H1 (cell line): ENCODE data around the gene ZNF462. TPM values are rescaled to one million over a fixed set of nuclear protein-coding genes. Genes with fewer than 3 reads are reported as not detected.

ENCODE experiments used
- CTCF ChIA-PET: fragments of 300-600 bp; sonication (Branson Sonifier 250); formaldehyde crosslinking; loops from one replicate; lab custom pipeline; 2021; ENCODE audit not compliant: partially characterized antibody; lab: Charles Lee
- POLR2A ChIA-PET: fragments of 300-600 bp; sonication (Branson Sonifier 250); formaldehyde crosslinking; loops from one replicate; lab custom pipeline; 2021; ENCODE audit warnings: inconsistent platforms; ENCODE audit not compliant: partially characterized antibody; lab: Charles Lee
- DNase-seq, 2 experiments: peaks; one replicate each; pipeline versions ENCODE4 v3.0.0 to v3.0.0-alpha.2; 2010 to 2022; ENCODE audit warnings: low spot score in 2 of 2, low read depth in 1 of 2, mixed read lengths in 1 of 2
- FAIRE-seq: peaks from 2 replicates; lab custom pipeline; 2011; peaks lifted over from hg19 to GRCh38; lab: Jason Lieb, UNC
- H2AFZ ChIP-seq: 2 replicates; pipeline ENCODE4 v1.8.1; 2012; ENCODE audit warnings: low read length, inconsistent platforms
- H2AK5ac ChIP-seq: 2 replicates; pipeline ENCODE4 v1.6.1; 2013; ENCODE audit warnings: low read depth, low read length
- H2BK120ac ChIP-seq: replicated peaks from 2 replicates; pipeline ENCODE3; 2013; ENCODE audit warnings: low read depth, low read length, inconsistent platforms
- H2BK12ac ChIP-seq: 2 replicates; pipeline ENCODE4 v1.6.1; 2013; ENCODE audit warnings: low read depth, low read length
- H2BK15ac ChIP-seq: 2 replicates; pipeline ENCODE4 v1.6.1; 2013; ENCODE audit warnings: low read length
- H2BK20ac ChIP-seq: 2 replicates; pipeline ENCODE4 v1.6.1; 2013; ENCODE audit warnings: low read length
- H2BK5ac ChIP-seq: 2 replicates; pipeline ENCODE4 v1.6.1; 2013; ENCODE audit warnings: low read depth, low read length
- H3K14ac ChIP-seq: 2 replicates; pipeline ENCODE4 v1.6.1; 2013; ENCODE audit warnings: inconsistent platforms; ENCODE audit not compliant: insufficient read length
- H3K18ac ChIP-seq: 2 replicates; pipeline ENCODE4 v1.6.1; 2013; ENCODE audit warnings: low read length; ENCODE audit errors: extremely low read depth
- H3K23ac ChIP-seq: 2 replicates; pipeline ENCODE4 v1.6.1; 2013; ENCODE audit warnings: inconsistent platforms; ENCODE audit not compliant: insufficient read length
- H3K23me2 ChIP-seq: 2 replicates; pipeline ENCODE4 v1.6.1; 2013; ENCODE audit warnings: low read depth, low read length
- H3K27ac ChIP-seq: 2 replicates; pipeline ENCODE4 v1.6.1; 2011; ENCODE audit warnings: low read depth, low read length, inconsistent platforms
- H3K27me3 ChIP-seq, 4 experiments: replicated peaks in 1 of 4; 1 replicate in 1 of 4; 2 replicates in 3 of 4; pipeline versions ENCODE4 v1.6.1 to v1.8.1; 2011 to 2013; ENCODE audit warnings: low read length in 3 of 4, mild to moderate bottlenecking in 3 of 4, inconsistent platforms in 2 of 4, mixed read lengths in 2 of 4, moderate library complexity in 1 of 4; ENCODE audit not compliant: control insufficient read depth in 3 of 4, insufficient read depth in 3 of 4; ENCODE audit errors: extremely low read depth in 1 of 4
- H3K36me3 ChIP-seq, 4 experiments: 2 replicates each; pipeline versions ENCODE4 v1.6.1 to v1.8.1; 2011 to 2013; ENCODE audit warnings: mild to moderate bottlenecking in 4 of 4, low read length in 3 of 4, moderate library complexity in 2 of 4, control low read depth in 1 of 4, inconsistent platforms in 1 of 4; ENCODE audit not compliant: insufficient read depth in 4 of 4, control insufficient read depth in 2 of 4
- H3K4ac ChIP-seq: replicated peaks from 2 replicates; pipeline ENCODE3; 2013; ENCODE audit warnings: low read length, low read depth, mixed read lengths, inconsistent platforms; ENCODE audit not compliant: insufficient read length
- H3K4me1 ChIP-seq, 4 experiments: replicated peaks in 1 of 4; 1 replicate in 1 of 4; 2 replicates in 3 of 4; pipeline versions ENCODE4 v1.6.1 to v1.8.1; 2011 to 2013; ENCODE audit warnings: low read length in 3 of 4, inconsistent platforms in 2 of 4, mixed read lengths in 1 of 4; ENCODE audit not compliant: insufficient read depth in 4 of 4, control insufficient read depth in 3 of 4
- H3K4me2 ChIP-seq, 2 experiments: 2 replicates each; pipeline versions ENCODE4 v1.6.1 to v1.8.1; 2011 to 2013; ENCODE audit warnings: low read depth in 2 of 2, low read length in 2 of 2, control low read depth in 1 of 2, inconsistent platforms in 1 of 2, mild to moderate bottlenecking in 1 of 2; ENCODE audit not compliant: insufficient read depth in 1 of 2
- H3K4me3 ChIP-seq, 4 experiments: fragments of 200-600, 300-600 bp in 1 of 4; sonication (generic), shearing (Covaris generic), sonication (Bioruptor Twin) in 1 of 4; 2 replicates each; pipeline versions ENCODE4 v1.5.1 to v1.8.1; 2011 to 2016; ENCODE audit warnings: low read length in 4 of 4, low read depth in 3 of 4, control low read depth in 2 of 4, inconsistent platforms in 2 of 4, mild to moderate bottlenecking in 2 of 4, mixed read lengths in 1 of 4, moderate library complexity in 1 of 4; ENCODE audit not compliant: insufficient read depth in 2 of 4; ENCODE audit errors: extremely low read depth in 1 of 4
- H3K56ac ChIP-seq: replicated peaks from 2 replicates; pipeline ENCODE3; 2013; ENCODE audit warnings: low read depth, mild to moderate bottlenecking, mixed read lengths, low read length, inconsistent platforms; ENCODE audit not compliant: insufficient read length
- H3K79me1 ChIP-seq: 2 replicates; pipeline ENCODE4 v1.6.1; 2013; ENCODE audit warnings: low read depth, low read length, control low read depth
- H3K79me2 ChIP-seq, 2 experiments: 2 replicates each; pipeline versions ENCODE4 v1.6.1 to v1.8.1; 2012 to 2013; ENCODE audit warnings: low read length in 2 of 2, mild to moderate bottlenecking in 2 of 2, inconsistent platforms in 1 of 2; ENCODE audit not compliant: insufficient read depth in 2 of 2, control insufficient read depth in 1 of 2
- H3K9ac ChIP-seq, 4 experiments: replicated peaks in 1 of 4; 1 replicate in 1 of 4; 2 replicates in 3 of 4; pipeline versions ENCODE4 v1.6.1 to v1.8.1; 2011 to 2013; ENCODE audit warnings: low read depth in 3 of 4, low read length in 3 of 4, control low read depth in 2 of 4, mild to moderate bottlenecking in 2 of 4, moderate library complexity in 2 of 4, inconsistent platforms in 1 of 4; ENCODE audit errors: extremely low read depth in 1 of 4
- H3K9me3 ChIP-seq, 2 experiments: 2 replicates each; pipeline versions ENCODE4 v1.6.1 to v1.8.1; 2012 to 2013; ENCODE audit warnings: mild to moderate bottlenecking in 2 of 2, moderate library complexity in 2 of 2, control low read depth in 1 of 2, inconsistent platforms in 1 of 2, low read depth in 1 of 2, low read length in 1 of 2, mixed read lengths in 1 of 2; ENCODE audit not compliant: insufficient read depth in 2 of 2
- H4K20me1 ChIP-seq, 2 experiments: replicated peaks in 1 of 2; 2 replicates each; pipeline versions ENCODE3 to v1.8.1; 2011 to 2013; ENCODE audit warnings: inconsistent platforms in 2 of 2, low read length in 2 of 2, mild to moderate bottlenecking in 1 of 2; ENCODE audit not compliant: insufficient read depth in 2 of 2, control insufficient read depth in 1 of 2
- H4K5ac ChIP-seq: 2 replicates; pipeline ENCODE4 v1.6.1; 2013; ENCODE audit warnings: low read length, low read depth, mixed read lengths, inconsistent platforms; ENCODE audit not compliant: insufficient read length
- H4K8ac ChIP-seq: 2 replicates; pipeline ENCODE4 v1.8.0; 2013; ENCODE audit warnings: mild to moderate bottlenecking, moderate library complexity, low read length, inconsistent platforms; ENCODE audit not compliant: insufficient read depth; ENCODE audit errors: extremely low read depth
- H4K91ac ChIP-seq: replicated peaks from 2 replicates; pipeline ENCODE3; 2013; ENCODE audit warnings: low read length, mixed read lengths, inconsistent platforms; ENCODE audit not compliant: insufficient read length
- E2F6 ChIP-seq: IDR thresholded peaks from 2 replicates; pipeline ENCODE4 v1.6.1; 2012; ENCODE audit warnings: inconsistent platforms
- NANOG ChIP-seq: IDR thresholded peaks from 2 replicates; pipeline ENCODE4 v1.6.1; 2011; ENCODE audit warnings: low read length, low read depth, mild to moderate bottlenecking, inconsistent platforms; ENCODE audit not compliant: insufficient read depth, poor library complexity, severe bottlenecking
- USF2 ChIP-seq: IDR thresholded peaks from 2 replicates; pipeline ENCODE4 v1.6.1; 2011; ENCODE audit warnings: low read length, improper control_type of control experiment
- WGBS, 2 experiments: shearing (Covaris generic) in 1 of 2; methylation state at CpG; one replicate each; pipeline versions ENCODE4 v1.1.6 to v1.1.7; 2013 to 2015; ENCODE audit warnings: low lambda C conversion rate in 2 of 2, mixed read lengths in 2 of 2, inconsistent platforms in 1 of 2, low coverage in 1 of 2, missing lambda C conversion rate in 1 of 2; ENCODE audit not compliant: insufficient replicate concordance in 2 of 2, insufficient coverage in 1 of 2, insufficient read length in 1 of 2; ENCODE audit errors: extremely low coverage in 1 of 2, missing lambda C conversion rate in 1 of 2; 5-methylcytosine and 5-hydroxymethylcytosine counted together
- polyA plus RNA-seq, 7 experiments: library from polyadenylated mRNA; depleted of rRNA in 3 of 7; stranded (reverse) in 5 of 7; unstranded in 2 of 7; fragments of >200 nt in 5 of 7; fragments of 200-250 nt in 2 of 7; gene quantifications; 1 replicate in 5 of 7; 2 replicates in 1 of 7; 4 replicates in 1 of 7; pipeline versions ENCODE4 v1.2.1 to v1.2.3, GENCODE V29; 2011 to 2013; ENCODE audit warnings: missing spikeins in 2 of 7, mixed read lengths in 2 of 7
- total RNA-seq: library from RNA; stranded (reverse); fragmentation: NEBNext Ultra II Directional; extraction: Animal tissue kit (Norgen Biotek cat#: 25700); gene quantifications from 2 replicates; pipeline ENCODE4 v1.2.1, GENCODE V29; 2021

The ZNF462 gene
- total and polyA plus RNA-seq, 2 of the 8 experiments (the other 6 are each of a cell fraction or from before 2014, with no cell fraction given), result 30.0 to 163 TPM

- FAIRE-seq (no peak), DNase-seq (no peak)
- TF ChIP-seq E2F6 (no peak), USF2 (no peak), NANOG (no peak)
- WGBS, 2 experiments, result 57% methylated on average over 1 of the region's 1 CpG; no CpG with 5 or more reads in 1 of the 2 experiments
- Histone ChIP-seq H3K23me2 (no peaks in the 10 kb centered on the region), H2BK120ac (no peak overlapping the region), H3K4me1 (peaks cover 6 to 37% (median 24%) of the 10 kb centered on the region in 4 experiments), H4K91ac (no peak overlapping the region), H3K36me3 (peaks cover 0 to 3% (median 1%) of the 10 kb centered on the region in 4 experiments; a peak in 1 of 8 replicates), H3K79me1 (peaks cover 6% of the 10 kb centered on the region), H3K27me3 (no peaks in the 10 kb centered on the region), H4K8ac (no peak overlapping the region), H2AK5ac (no peak overlapping the region), H3K56ac (no peak overlapping the region), H3K4ac (no peak overlapping the region), H3K79me2 (peaks cover 60 to 100% of the 10 kb centered on the region in 2 experiments), H3K18ac (no peak overlapping the region), H3K27ac (peak overlapping the region; percentile 29), H2BK15ac (no peak overlapping the region), H3K14ac (no peak overlapping the region), H3K23ac (no peak overlapping the region), H2AFZ (no peak overlapping the region), H4K5ac (no peak overlapping the region), H3K4me2 (peak overlapping the region; percentile 14 to 70; a peak in 3 of 4 replicates), H3K9ac (no peak overlapping the region), H3K9me3 (no peaks in the 10 kb centered on the region), H4K20me1 (peaks cover 10 to 27% of the 10 kb centered on the region in 2 experiments), H2BK5ac (0 out of 2 replicates have a peak overlapping the region, but pooled peaks have one; percentile 1), H2BK12ac (no peak overlapping the region; the same call in 1 of the 2 replicates), H3K4me3 (no peak overlapping the region), H2BK20ac (no peak overlapping the region)
- ChIA-PET POLR2A (interaction anchor here (1.6 to 7.5 kb wide), 3 partner anchors 10 to 31 kb away, joined by 7 to 60 read pairs (median 20); partner anchors contain the start of gene ZNF462), CTCF (no interaction called here)
These were observed 30.1 kb downstream of the ZNF462 start for GRCh38 chr9:106893088-106893487.
